IPS-NIHi7 (cell line): ENCODE measurements around the gene SH3PXD2B.
A peak's percentile ranks its signal among the peaks of the same experiment; 100 is the strongest.

Experiments used
- DNase-seq: peaks from one replicate; pipeline ENCODE4 v3.0.0; 2012; ENCODE audit warnings: mixed read lengths; ENCODE audit errors: extremely low spot score

The SH3PXD2B gene

DNA sequence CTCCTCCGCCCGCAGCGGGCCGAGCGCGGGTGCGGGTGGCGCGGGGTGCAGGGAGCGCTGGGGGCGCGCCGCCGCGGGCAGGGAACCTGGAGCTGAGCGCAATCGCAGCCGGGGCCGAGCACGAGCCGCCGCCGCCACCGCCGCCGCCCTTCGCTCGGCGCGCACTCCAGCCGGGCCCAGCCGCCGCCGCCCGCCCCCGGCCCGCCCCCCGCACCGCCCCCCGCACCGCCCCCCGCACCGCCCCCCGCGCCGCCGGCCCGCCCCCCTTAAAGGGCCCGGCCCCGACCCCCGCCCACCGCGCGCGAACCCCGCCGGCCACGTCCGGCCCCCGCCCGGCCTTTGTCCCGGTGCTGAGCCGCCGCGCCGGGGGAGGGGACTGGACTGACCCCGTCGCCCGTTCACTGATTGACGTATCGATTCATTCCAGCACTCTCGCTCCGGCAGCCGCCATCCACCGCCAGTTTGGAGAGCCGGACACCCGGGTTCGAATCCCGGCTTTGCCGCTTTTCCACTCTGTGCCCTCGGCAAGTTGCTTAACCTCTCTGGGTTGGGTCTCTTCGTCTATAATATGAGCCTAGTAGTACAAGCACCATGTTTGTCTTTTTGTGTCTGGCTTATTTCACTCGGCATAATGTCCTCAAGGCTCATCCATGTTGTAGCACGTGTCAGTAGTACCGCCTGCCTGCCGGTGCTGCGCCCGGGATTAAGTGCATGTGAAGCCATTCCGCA, at the start of gene SH3PXD2B:
Gene SH3PXD2B (minus strand): TSS at position 168 of the 729 bp plus-strand sequence. CDS start 173 bp downstream, outside the sequence.
- DNase-seq = peak; percentile 81

DNA sequence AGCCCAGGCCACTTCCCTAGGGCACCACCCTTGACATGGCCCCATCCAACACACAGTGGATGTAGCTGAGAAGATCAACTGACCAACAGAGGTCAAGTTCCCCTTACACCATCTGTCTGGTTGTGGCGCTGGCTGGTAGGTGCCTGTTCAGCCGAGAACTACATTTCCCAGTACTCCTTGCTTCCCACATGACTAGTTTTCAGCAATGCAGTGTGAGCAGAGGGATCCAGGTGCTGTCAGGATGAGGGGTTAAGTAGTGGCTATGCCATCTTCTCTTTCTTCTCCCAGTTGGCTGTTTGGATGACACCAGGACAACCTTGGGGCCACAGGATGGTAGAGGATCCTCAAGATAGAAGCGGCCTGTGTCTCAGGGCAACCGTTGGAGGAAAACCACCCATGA, 48.6 kb upstream of the SH3PXD2B start:
- DNase-seq = peak; percentile 74

DNA sequence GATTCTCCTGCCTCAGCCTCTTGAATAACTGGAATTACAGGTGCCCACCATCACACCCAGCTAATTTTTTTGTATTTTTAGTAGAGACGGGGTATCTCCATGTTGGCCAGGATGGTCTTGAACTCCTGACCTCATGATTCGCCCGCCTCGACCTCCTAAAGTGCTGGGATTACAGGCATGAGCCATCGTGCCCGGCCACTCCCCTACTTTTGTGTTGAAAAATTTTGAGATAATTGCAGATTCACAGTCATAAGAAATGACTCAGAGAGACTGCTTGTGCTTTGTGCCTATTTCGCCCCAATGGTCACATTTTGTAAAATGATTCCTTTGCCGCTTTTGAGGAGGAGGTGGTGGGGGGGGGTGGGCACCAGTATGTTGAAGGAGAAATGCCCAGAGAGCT, 48.1 kb upstream of the SH3PXD2B start:
- no peak for DNase-seq

DNA sequence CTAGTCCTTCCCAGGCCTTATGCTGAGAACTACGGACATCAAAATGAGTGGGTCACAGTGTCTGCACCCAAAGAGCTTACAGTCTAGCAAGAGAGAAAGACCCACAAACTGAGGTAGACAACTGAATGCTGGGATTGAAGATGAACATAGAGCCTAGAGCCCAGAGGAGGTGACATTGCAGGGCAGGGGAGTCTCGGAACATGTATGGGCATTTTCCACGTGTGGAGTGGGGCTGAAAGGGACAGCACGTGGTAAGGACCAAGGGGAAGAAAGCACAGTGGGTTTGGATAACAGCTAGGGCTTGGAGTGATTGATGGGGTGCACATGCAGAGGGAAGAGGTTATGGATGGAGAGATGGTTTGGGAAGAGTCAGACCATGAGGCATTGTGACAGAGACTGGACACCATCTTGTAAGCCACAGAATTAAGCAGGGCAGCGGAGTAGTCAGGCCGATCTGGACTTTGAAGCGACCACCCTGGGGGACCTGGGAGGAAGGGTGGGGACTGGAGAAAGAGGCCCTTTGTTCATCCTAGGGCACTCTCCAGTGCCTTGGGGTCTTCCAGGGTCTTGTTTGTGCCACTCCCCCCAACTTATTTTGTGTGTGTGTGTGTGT, 47.5 kb upstream of the SH3PXD2B start:
- no peak for DNase-seq

DNA sequence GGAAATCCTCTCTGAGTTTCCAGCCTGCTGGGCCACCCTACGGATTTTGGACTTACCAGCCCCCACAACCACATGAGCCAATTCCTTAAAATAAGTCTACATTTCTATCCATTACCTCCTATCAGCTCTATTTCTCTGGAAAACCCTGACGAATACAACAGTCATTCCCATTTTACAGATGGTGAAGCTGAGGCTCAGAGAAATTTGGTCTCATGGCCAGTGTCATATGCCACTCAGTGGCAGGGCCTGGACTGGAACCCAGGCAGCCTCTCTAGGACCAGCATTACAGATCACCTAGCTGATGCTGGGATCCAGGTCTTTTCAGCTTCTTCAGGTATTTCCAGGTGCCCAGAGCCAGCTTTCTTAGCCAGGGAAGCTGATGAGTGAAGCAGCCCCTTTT, 45.0 kb upstream of the SH3PXD2B start:
- DNase-seq = no peak

DNA sequence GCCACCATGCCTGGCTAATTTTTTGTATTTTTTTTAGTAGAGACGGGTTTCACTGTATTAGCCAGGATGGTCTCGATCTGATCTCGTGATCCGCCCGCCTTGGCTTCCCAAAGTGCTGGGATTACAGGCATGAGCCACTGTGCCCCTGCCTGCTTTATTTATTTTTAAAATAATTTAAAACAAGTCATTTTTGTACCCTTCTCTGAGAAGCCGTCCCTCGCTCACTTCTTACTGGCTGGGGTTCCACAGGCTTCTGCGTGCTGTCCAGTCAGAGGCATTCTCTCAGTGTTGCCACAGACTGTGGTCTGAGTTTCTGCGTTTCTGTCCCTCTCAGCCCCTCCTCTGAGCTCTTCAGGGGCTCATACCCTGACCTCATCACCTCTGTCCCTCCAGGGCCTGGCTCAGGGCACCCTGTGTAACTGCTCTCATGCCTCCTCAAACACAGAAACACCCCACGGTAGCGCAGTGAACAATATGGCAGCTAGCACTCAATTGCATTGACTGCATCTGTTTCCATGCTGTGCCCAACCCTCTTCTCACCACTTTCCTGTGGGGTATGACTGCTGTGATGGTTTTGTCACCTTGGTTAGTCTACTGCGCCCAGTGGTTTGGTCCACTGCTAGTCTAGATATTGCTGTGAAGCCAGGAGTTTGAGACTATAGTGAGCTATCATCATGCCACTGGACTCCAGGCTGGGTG, 44.3 kb upstream of the SH3PXD2B start:
- no peak for DNase-seq

DNA sequence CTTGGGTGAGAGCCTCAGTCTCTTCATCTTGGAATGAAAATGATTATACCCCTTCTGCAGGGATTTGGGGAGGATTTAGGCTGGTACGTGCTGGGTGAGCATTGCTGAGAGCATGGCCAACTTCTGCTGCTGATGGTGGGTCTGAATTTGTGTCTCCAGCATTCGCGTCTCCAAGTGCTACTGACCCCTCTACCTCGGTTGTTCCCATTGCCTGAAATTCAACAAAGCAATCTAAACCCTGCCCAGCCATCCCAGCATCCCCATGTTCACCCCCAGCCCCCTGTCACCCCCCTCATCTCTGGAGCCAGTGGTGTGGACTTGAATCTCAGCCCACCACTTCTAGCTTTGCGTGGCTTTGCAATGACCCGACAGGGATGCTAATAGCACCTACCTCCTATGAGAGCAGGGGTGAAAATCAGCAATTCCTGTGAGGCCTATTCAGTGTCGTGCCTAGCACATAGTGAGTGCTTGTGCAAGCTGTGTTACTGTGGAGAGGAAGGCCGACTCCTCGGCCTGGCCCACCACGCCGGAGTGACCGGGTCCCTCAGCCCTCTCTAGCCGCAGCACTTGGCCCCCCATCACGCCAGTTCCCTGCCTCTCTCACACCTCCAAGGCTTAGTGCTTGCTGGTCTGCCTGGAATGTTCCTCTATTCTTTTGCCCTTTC, 43.4 kb upstream of the SH3PXD2B start:
- DNase-seq = no peak

DNA sequence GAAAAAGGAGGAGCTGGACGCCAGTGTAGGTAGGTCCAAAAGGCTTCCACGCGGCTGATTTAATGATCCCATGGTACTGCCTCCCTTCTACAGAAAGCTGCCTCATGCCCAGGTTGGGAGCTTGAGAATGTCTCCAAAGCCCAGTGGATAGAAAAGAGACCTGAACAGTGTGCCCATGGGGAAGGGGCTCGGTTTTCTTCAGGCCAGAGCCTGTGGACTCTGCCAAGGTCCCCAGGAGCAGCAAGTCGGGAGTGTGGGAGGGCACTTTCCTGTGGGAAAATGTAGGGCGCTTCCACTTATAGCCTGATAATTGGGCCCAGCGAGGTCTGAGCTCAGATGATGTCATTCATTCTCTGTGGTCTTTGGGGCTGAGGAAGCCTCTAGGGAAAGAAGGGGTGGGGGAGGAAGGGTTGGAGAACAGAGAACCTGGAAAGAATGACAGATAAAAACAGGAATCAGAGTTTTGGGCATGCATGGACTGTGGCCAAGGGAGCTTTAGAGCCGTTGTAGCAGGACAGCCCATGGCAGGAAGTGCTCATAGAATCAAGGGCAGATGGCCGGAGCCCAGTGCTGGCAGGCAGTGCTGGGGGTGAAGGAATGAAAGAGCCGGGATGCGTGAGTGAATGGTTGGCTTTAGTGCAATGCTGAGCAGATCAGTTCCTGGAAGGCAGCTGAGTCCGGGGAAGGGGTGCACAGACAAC, 42.5 kb upstream of the SH3PXD2B start:
- DNase-seq = no peak

DNA sequence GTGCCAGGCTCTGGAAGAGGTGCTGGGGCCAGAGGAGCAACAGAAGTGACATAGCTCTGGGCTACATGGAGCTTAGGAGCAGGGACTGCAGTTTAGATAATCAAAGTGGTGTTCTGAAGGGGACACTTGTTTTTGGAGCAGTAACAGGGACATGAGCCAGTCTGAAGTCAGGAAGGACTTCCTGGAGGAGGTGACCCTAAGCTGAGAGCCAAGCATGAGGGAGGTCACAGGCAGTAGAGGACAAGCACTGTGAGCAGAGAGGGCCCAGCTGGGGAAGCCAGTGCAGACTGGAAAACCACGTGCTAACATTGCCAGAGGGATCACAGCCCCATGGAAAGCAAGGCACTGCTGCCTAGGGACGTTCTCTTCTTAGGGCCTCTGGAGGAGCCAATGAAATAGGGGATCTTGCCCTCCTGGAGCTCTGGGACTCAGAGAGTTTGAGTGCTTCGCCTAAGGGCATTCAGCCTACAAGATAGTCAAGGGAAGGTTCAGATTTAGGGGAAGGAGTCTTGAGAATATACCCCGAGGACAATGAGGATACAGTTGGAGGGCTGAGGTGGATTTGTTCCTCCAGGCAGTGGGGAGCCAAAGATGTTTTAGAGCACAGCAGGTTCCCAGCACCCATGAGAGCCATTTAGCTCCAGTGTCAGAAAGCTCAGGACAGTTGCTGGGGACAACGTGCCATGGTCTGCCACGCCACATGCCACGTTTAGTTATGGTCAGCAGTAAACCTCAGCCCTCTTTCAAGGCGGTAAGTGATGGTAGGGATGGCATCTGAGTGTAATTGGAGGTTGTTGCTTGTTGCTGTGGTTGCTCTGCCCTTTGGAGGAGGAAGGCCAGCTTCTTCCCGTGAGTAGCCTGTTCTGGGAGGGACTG, 40.5 kb upstream of the SH3PXD2B start:
- no peak for DNase-seq

DNA sequence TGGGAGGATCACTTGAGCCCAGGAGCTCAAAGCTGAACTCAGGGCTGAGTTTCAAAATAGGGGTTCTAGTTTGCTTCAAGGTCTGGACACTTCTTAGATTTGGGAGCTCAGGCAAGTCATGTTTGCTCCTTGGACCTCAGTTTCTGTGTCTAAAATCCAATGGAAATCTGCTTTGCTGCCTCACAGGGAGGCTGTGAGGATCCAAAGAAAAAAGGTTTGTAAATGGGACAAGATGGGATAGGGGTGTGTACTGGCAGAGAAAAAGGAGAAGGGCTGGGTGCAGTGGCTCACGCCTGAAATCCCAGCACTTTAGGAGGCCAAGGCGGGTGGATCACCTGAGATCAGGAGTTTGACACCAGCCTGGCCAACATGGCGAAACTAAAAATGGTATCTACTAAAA, 39.6 kb upstream of the SH3PXD2B start:
- no peak for DNase-seq

DNA sequence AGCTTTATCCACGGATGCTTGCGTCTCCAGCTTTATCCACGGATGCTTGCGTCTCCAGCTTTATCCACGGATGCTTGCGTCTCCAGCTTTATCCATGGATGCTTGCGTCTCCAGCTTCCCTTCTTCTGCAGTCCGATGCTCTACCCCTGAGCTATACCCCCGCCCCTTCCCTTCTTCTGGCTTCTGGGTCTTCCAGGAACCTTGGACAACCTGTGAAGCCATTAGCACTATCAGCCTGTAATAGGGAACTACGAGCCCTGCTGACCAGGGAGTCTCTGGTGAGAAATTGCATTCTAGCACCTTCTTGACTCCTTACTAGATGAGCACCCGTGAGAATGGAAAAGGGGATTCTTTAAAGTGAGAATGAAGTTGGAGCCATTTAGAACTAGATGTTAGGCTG, 39.1 kb upstream of the SH3PXD2B start:
- no peak for DNase-seq

DNA sequence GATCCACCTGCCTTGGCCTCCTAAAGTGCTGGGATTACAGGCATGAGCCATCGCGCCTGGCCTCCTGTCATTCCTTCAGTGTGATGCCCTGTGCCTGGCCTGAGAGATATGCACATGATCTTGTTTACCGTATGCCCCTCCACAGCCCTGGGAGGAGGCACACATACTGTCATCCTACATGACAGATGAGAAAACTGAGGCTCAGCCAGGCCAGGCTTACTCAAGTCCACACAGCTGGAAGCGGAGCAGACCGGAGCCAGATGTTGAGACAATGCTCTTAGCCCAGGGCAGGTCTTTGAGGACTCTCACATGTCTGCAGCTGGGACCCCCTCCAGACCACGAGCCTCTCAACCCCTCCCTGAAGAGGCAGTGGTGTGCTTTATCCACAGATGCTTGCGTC, 38.7 kb upstream of the SH3PXD2B start:
- DNase-seq = no peak

DNA sequence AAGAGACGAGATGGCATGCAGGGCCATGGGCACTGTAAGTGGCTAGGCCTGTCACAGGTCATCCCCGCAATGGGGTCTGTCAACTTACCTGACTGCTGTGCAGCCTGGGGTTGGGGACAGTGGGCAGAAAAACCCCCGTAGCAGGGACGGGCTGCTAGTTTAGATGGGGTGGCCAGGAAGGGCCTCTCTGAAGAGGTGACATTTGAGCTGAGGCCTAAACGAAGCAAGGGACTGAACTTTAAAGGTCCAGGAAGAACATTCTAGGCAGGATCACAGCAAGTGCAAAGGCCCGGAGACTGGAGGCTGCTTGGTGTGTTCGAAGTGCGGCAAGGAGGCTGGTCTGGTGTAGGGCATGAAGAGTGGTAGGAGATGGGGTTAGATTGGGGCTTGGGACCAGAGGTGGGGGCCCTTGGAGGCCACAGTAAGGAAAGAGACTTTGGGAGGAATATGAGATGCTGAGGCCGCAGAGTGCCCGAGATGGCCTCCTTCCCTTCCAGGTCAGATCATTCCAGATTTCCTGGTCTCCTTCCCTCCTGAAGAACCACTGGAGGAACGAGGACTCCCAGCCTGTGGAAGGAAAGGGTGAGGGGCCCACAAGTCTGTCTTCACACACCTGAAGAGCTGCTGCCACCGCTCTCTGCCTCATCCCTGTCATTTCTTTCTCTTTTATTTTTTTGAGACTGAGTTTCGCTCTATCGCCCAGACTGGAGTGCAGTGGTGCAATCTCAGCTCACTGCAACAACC, 37.9 kb upstream of the SH3PXD2B start:
- no peak for DNase-seq

DNA sequence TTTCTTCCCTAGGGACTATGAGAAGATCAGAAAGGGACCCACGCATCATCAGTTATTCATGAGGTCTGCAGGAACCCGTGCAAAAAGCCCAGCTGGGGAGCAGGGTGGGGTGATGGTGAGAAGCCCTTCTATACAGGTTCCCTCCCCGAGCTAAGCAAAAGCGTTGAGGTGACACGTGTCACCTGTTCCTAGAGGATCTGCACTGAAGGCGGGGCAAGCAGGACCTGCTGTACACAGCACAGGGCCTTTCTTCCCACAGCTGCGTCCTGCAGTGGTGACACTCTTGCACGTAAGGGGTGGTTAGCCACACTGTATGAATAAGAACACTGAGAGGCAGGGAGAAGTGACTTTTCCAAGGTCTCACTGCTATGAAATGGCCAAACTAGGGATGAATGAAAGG, 37.2 kb upstream of the SH3PXD2B start:
- DNase-seq = no peak

DNA sequence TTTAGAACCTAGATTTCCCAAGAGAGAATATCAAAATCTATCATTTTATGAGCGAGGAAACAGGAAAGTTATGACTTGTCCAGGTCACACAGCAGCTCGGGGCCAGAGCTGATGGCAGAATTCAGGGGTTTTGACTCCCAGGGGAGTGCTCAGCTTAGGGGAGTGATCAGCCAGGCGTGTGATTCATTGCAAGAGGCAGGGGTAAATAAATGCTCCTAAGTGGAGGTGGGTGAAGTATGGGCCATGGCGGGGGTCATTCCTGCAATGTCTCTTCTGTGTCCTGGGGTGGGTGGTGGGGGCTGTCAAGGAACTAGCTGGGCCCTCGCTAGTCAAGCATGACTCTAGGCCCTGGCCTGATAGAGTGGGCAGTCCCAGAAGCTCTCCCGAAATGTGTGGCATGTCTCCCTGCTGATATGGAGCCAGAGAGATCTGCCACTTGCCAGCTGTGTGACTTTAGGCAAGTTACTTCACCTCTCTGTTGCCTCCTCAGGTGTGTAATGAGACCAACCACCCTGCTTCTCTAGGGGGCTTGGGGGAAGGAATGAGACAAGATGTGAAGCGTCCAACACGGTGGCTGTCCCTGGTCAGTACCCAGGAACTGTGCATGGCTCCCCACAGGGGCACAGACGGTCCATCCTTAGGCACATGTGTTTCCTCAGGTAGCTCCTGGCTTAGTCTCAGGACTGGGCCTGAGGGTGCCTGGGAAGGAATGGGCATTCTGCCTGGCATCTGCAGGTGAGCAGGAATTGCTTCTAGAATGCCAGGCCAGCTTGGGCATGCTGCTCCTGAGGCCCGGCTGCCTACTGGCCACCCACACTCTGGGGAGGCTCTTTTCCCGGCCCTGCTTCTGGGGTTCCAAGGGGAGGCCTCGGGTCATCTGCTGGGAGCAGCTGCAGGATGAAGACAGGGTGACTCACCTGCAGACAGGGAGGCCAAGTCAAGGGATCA, 36.5 kb upstream of the SH3PXD2B start:
- DNase-seq = no peak

DNA sequence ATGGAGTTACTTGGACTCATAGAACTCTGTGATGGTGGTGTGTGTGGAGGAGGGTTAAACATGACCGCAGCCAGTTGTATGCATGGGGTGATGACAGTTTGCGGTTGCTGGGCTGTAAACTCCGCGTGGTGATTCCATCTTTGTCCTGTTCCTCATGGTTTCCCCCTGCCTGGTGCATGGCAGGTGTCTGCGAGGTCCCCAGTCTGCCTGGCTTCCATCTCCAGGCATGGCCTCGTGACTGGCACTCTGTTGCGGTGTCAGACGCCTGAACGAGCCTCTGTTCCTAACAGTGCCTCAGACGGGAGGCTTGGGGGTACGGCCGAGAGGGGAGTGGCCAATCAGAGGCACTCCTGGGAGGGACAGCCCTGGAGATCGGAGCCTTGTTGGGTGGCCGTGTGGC, 33.9 kb upstream of the SH3PXD2B start:
- no peak for DNase-seq

DNA sequence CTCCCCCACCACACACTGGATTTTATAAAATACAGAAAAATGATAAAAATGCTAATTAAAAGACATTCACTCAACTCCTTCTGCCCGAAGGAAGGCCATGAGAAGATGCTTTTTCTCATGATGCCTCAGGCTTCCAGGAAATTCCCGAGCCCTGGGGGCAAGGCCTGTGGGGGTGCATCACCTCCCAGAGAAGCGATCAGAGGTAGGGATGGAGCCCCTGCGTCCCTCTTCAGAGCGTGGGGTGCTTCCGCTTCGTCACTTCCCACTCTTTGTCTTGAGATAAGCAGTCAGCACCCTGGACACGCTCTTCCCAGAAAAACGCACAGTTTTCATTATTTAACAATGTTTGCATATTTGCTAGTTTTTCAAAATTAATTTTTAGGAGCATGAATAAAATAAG, 33.3 kb upstream of the SH3PXD2B start:
- no peak for DNase-seq

DNA sequence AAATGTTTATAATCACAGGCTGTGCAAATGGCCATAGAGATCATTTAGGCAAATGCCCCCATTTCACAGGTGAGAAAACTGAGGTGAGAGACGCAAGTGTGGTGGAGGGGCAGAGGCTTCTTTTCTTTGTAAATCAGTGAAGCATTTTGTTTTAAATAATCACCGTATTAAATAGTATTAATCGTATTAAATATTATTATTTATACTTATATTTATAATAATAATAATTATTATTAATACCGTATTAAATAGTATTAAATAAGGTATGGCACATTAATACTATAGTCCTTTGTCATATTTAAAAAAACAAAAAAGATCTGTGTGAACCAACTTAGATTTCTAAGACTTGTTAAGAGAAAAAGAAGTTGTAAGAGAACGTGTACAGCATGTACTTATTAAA, 32.6 kb upstream of the SH3PXD2B start:
- no peak for DNase-seq

DNA sequence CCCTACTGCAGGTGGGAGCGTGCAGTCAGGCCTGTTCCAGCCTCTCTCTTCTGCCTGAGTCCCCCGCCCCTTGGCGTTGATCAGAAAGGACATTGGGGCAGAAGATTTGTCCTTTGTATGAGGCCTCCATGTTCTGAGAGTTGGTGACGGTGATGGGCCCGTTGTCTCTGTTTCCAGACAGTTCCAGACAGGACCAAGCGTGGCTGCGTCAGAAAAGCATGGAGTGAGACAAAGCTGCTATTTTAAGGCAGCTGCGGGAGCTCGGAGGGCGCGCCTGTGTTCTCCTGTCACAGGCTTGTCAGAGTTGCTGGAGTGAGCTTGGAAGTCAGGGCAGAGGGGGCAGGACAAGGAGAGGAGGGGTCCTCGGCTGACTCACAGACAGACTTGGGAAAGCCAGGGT, 32.1 kb upstream of the SH3PXD2B start:
- no peak for DNase-seq
